Measurements from ENCODE around the gene DDX4.

DDX4 gene

GRCh38 chr5:55829956-55830355 is 92.1 kb downstream of the DDX4 start:
- DNase-seq, result no peak

- DNase-seq, result no peak
Observed at GRCh38 chr5:55832446-55832845, 94.6 kb downstream of the DDX4 start.

- no peak for DNase-seq
Observed at GRCh38 chr5:55836191-55836590, 98.3 kb downstream of the DDX4 start.

- no peak for DNase-seq
Observed at GRCh38 chr5:55841976-55842375, 104.1 kb downstream of the DDX4 start.

- DNase-seq, result no peak
Observed at GRCh38 chr5:55847837-55848236, 110.0 kb downstream of the DDX4 start.

GRCh38 chr5:55848783-55849182 is 110.9 kb downstream of the DDX4 start:
- no peak for DNase-seq

GRCh38 chr5:55850839-55851674 is 113.2 kb downstream of the DDX4 start, which contains the start of gene IL31RA:
Gene IL31RA, plus strand, starts transcription at chr5:55851357. Its CDS starts 214 bp downstream, at chr5:55851571.
- DNase-seq, result no peak

- no peak for DNase-seq
Observed at GRCh38 chr5:55851675-55851979, 113.8 kb downstream of the DDX4 start.

- DNase-seq, result no peak
Observed at GRCh38 chr5:55852503-55852902, 114.6 kb downstream of the DDX4 start.

GRCh38 chr5:55853041-55853670 is 115.3 kb downstream of the DDX4 start:
- no peak for DNase-seq

GRCh38 chr5:55853818-55854217 is 116.0 kb downstream of the DDX4 start:
- DNase-seq, result no peak

- no peak for DNase-seq
Observed at GRCh38 chr5:55855509-55855908, 117.6 kb downstream of the DDX4 start.

- no peak for DNase-seq
Observed at GRCh38 chr5:55856516-55857246, 118.8 kb downstream of the DDX4 start.

- DNase-seq, result no peak
Observed at GRCh38 chr5:55857247-55857640, 119.4 kb downstream of the DDX4 start.

- DNase-seq, result no peak
Observed at GRCh38 chr5:55858104-55858503, 120.2 kb downstream of the DDX4 start.

- DNase-seq, result no peak
Observed at GRCh38 chr5:55860288-55860687, 122.4 kb downstream of the DDX4 start.

GRCh38 chr5:55860709-55861108 is 122.8 kb downstream of the DDX4 start:
- DNase-seq, result no peak

GRCh38 chr5:55864606-55865541 is 127.0 kb downstream of the DDX4 start:
- DNase-seq, result no peak

GRCh38 chr5:55865831-55866230 is 128.0 kb downstream of the DDX4 start:
- DNase-seq, result no peak

- DNase-seq, result no peak
Observed at GRCh38 chr5:55866485-55866884, 128.6 kb downstream of the DDX4 start.
